ENCODE data around the gene SLC35G2.

DNA sequence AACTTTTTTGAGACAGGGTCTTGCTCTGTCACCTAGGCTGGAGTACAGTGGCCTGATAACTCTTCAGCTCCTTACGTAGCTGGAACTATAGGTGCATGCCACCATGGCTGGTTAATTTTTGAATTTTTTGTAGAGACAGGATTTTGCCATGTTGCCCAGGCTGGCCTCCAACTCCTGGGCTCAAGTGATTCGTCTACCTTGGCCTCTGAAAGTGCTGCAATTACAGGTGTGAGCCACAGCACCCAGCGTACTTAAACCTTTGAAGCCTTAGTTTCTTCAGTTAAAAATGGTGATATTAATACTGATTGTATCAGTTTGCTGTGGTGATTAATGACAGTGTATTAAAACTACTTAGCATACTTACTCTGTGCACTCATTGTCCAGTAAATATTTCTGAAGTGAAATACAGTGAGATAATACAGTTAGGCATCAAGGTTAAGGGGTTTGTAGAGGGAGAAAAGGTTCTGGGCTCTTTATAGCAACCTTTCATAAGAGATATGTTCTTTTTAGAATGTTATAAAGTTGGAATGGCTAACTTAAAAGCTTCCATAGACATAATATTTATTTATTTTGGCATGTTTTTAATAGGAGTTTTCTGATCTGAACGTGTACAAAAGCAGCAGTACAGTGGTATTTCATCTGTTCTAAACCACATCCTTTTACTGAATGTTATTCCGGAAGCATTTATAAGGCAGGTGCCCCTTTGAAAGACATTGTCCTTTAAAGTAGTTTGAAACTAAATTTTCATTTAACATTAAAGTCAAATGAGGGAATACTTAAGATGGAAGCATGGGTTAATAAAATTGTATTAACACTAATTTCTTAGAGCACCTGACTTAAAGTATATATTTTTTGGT is 66.7 kb downstream of the SLC35G2 start:
- TF ChIP-seq, protein P1, sequence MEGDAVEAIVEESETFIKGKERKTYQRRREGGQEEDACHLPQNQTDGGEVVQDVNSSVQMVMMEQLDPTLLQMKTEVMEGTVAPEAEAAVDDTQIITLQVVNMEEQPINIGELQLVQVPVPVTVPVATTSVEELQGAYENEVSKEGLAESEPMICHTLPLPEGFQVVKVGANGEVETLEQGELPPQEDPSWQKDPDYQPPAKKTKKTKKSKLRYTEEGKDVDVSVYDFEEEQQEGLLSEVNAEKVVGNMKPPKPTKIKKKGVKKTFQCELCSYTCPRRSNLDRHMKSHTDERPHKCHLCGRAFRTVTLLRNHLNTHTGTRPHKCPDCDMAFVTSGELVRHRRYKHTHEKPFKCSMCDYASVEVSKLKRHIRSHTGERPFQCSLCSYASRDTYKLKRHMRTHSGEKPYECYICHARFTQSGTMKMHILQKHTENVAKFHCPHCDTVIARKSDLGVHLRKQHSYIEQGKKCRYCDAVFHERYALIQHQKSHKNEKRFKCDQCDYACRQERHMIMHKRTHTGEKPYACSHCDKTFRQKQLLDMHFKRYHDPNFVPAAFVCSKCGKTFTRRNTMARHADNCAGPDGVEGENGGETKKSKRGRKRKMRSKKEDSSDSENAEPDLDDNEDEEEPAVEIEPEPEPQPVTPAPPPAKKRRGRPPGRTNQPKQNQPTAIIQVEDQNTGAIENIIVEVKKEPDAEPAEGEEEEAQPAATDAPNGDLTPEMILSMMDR (IDR thresholded peaks at IDR 0.05; ENCODE audit: insufficient read depth, low read length): no peak
- no peak for TF ChIP-seq POLR2AphosphoS5 (IDR thresholded peaks at IDR 0.05; ENCODE audit: low read depth)
- no peak for TF ChIP-seq REST (IDR thresholded peaks at IDR 0.05; ENCODE audit: insufficient replicate concordance, low read depth)
